ENCODE measurements around the gene AGAP5.

Gene AGAP5

GRCh38 chr10:73645251-73645650 lies 52.7 kb downstream of the AGAP5 start:
- Histone ChIP-seq H3K4me2 (no peak overlapping the region), H3K4me3 (IDR thresholded peaks at IDR 0.05; ENCODE audit: insufficient read depth, low read depth, low read length) (no peak overlapping the region), H3K4me1 (ENCODE audit: low read depth, poor library complexity, severe bottlenecking) (no peaks in the 10 kb centered on the region), H2AFZ (ENCODE audit: low read depth) (no peak overlapping the region), H4K20me1 (ENCODE audit: insufficient read depth) (no peaks in the 10 kb centered on the region), H3K27ac (no peak overlapping the region), H3K36me3 (ENCODE audit: insufficient read depth) (no peaks in the 10 kb centered on the region), H3K27me3 (ENCODE audit: insufficient read depth, low read depth) (no peaks in the 10 kb centered on the region), H3K9ac (no peak overlapping the region), H3K79me2 (ENCODE audit: insufficient read depth, low read depth) (no peaks in the 10 kb centered on the region)
- TF ChIP-seq CTCF (conservative IDR thresholded peaks at IDR 0.05; ENCODE audit: low read depth, low read length): no peak

- H3K9ac ChIP-seq: no peak overlapping the region
- no peaks in the 10 kb centered on the region for H3K27me3 ChIP-seq (ENCODE audit: insufficient read depth, low read depth)
- H4K20me1 ChIP-seq (ENCODE audit: insufficient read depth): no peaks in the 10 kb centered on the region
- no peaks in the 10 kb centered on the region for H3K79me2 ChIP-seq (ENCODE audit: insufficient read depth, low read depth)
- TF ChIP-seq CTCF (conservative IDR thresholded peaks at IDR 0.05; ENCODE audit: low read depth, low read length): no peak
- no peaks in the 10 kb centered on the region for H3K4me1 ChIP-seq (ENCODE audit: low read depth, poor library complexity, severe bottlenecking)
- no peak overlapping the region for H3K27ac ChIP-seq
- H2AFZ ChIP-seq (ENCODE audit: low read depth): no peak overlapping the region
- no peaks in the 10 kb centered on the region for H3K36me3 ChIP-seq (ENCODE audit: insufficient read depth)
- no peak overlapping the region for H3K4me3 ChIP-seq (IDR thresholded peaks at IDR 0.05; ENCODE audit: insufficient read depth, low read depth, low read length)
- no peak overlapping the region for H3K4me2 ChIP-seq
Observed at GRCh38 chr10:73644767-73645166, 53.1 kb downstream of the AGAP5 start.

- H2AFZ ChIP-seq (ENCODE audit: low read depth): peak overlapping the region; percentile 21; the same call in 1 of the 2 replicates
- no peaks in the 10 kb centered on the region for H4K20me1 ChIP-seq (ENCODE audit: insufficient read depth)
- H3K79me2 ChIP-seq (ENCODE audit: insufficient read depth, low read depth): no peaks in the 10 kb centered on the region
- H3K4me2 ChIP-seq: no peak overlapping the region
- H3K36me3 ChIP-seq (ENCODE audit: insufficient read depth): no peaks in the 10 kb centered on the region
- no peaks in the 10 kb centered on the region for H3K27me3 ChIP-seq (ENCODE audit: insufficient read depth, low read depth)
- H3K27ac ChIP-seq: no peak overlapping the region
- TF ChIP-seq CTCF (conservative IDR thresholded peaks at IDR 0.05; ENCODE audit: low read depth, low read length): peak; percentile 91
- no peak overlapping the region for H3K9ac ChIP-seq
- H3K4me3 ChIP-seq (IDR thresholded peaks at IDR 0.05; ENCODE audit: insufficient read depth, low read depth, low read length): no peak overlapping the region
- no peaks in the 10 kb centered on the region for H3K4me1 ChIP-seq (ENCODE audit: low read depth, poor library complexity, severe bottlenecking)
Observed at GRCh38 chr10:73644015-73644743, 53.7 kb downstream of the AGAP5 start.

GRCh38 chr10:73643362-73643761 lies 54.5 kb downstream of the AGAP5 start:
- no peak overlapping the region for H3K27ac ChIP-seq
- peak overlapping the region; percentile 21; the same call in 1 of the 2 replicates for H2AFZ ChIP-seq (ENCODE audit: low read depth)

More at GRCh38 chr10:73643362-73643761, 54.5 kb downstream of the AGAP5 start:
- H3K9ac ChIP-seq: no peak overlapping the region
- H3K4me3 ChIP-seq (IDR thresholded peaks at IDR 0.05; ENCODE audit: insufficient read depth, low read depth, low read length): no peak overlapping the region
- no peak overlapping the region for H3K4me2 ChIP-seq
- no peak for TF ChIP-seq CTCF (conservative IDR thresholded peaks at IDR 0.05; ENCODE audit: low read depth, low read length)
- H3K27me3 ChIP-seq (ENCODE audit: insufficient read depth, low read depth): no peaks in the 10 kb centered on the region
- no peaks in the 10 kb centered on the region for H3K79me2 ChIP-seq (ENCODE audit: insufficient read depth, low read depth)
- H4K20me1 ChIP-seq (ENCODE audit: insufficient read depth): no peaks in the 10 kb centered on the region
- no peaks in the 10 kb centered on the region for H3K4me1 ChIP-seq (ENCODE audit: low read depth, poor library complexity, severe bottlenecking)
- no peaks in the 10 kb centered on the region for H3K36me3 ChIP-seq (ENCODE audit: insufficient read depth)

All from KMS-11 (cell line).